HepG2 (cell line): ENCODE measurements around the gene ZMIZ1. TPM values are rescaled to one million over a fixed set of nuclear protein-coding genes. Genes with fewer than 3 reads are reported as not detected.

Experiments used
- ATAC-seq: fragments of 200-7000 bp; cut with Tn5 transposase; 3 replicates; pipeline ENCODE4 v1.9.1; 2020; ENCODE audit warnings: mild to moderate bottlenecking, moderate library complexity
- BruUV-seq: library from RNA; stranded (reverse); fragments of 400-500 nt; replicated peaks from 2 replicates; lab custom pipeline; 2021; lab: Mats Ljungman, UMichigan
- CTCF ChIA-PET: fragments of 300-600 bp; formaldehyde crosslinking; extraction: SDS; loops from one replicate; lab custom pipeline; 2021; ENCODE audit warnings: low total read pairs, inconsistent platforms, low intra/inter-chr PET ratio; lab: Yijun Ruan, JAX
- POLR2A ChIA-PET: fragments of 350-600 bp; sonication (Branson Sonifier 250); formaldehyde crosslinking; loops from one replicate; lab custom pipeline; 2020; ENCODE audit warnings: antibody characterized with exemption, inconsistent platforms; lab: Yijun Ruan, JAX
- DNase-seq: peaks from one replicate; pipeline ENCODE4 v3.0.0-alpha.2; 2015; ENCODE audit warnings: low spot score
- FAIRE-seq: peaks from 3 replicates; lab custom pipeline; 2011; peaks lifted over from hg19 to GRCh38; lab: Jason Lieb, UNC
- H2AFZ ChIP-seq: one replicate; pipeline ENCODE4 v1.6.1; 2011; ENCODE audit warnings: low read length, inconsistent platforms
- H3K27ac ChIP-seq: fragments of 300-600 bp; 3 replicates; pipeline ENCODE4 v1.8.0; 2011; ENCODE audit warnings: mixed run types, mild to moderate bottlenecking, mixed read lengths, low read length, inconsistent platforms; ENCODE audit not compliant: insufficient read depth; ENCODE audit errors: extremely low read length
- H3K27me3 ChIP-seq, 2 experiments: fragments of 200-600 bp in 1 of 2; 2 replicates in 1 of 2; 3 replicates in 1 of 2; pipeline versions ENCODE4 v1.6.0 to v1.8.0; 2011; ENCODE audit warnings: low read length in 2 of 2, mild to moderate bottlenecking in 2 of 2, moderate library complexity in 2 of 2, inconsistent platforms in 1 of 2; ENCODE audit not compliant: insufficient read depth in 2 of 2, control insufficient read depth in 1 of 2
- H3K36me3 ChIP-seq, 2 experiments: fragments of 200-600 bp in 1 of 2; replicated peaks in 1 of 2; 2 replicates in 1 of 2; 3 replicates in 1 of 2; pipeline versions ENCODE4 v1.5.1 to v1.8.0; 2011; ENCODE audit warnings: low read length in 2 of 2, inconsistent platforms in 1 of 2; ENCODE audit not compliant: insufficient read depth in 2 of 2, control insufficient read depth in 1 of 2
- H3K4me1 ChIP-seq: 2 replicates; pipeline ENCODE4 v1.5.1; 2012; ENCODE audit warnings: low read length, inconsistent platforms; ENCODE audit not compliant: insufficient read depth
- H3K4me2 ChIP-seq: 2 replicates; pipeline ENCODE4 v1.6.0; 2011; ENCODE audit warnings: low read depth, low read length, inconsistent platforms
- H3K4me3 ChIP-seq, 3 experiments: fragments of 200-600 bp in 1 of 3; sonication (generic), shearing (Covaris generic) in 1 of 3; replicated peaks in 1 of 3; 2 replicates each; pipeline ENCODE4 v1.5.1; 2011 to 2016; ENCODE audit warnings: low read length in 3 of 3, inconsistent platforms in 2 of 3, low read depth in 2 of 3, mild to moderate bottlenecking in 2 of 3, control low read depth in 1 of 3, mixed read lengths in 1 of 3; ENCODE audit not compliant: insufficient read depth in 1 of 3
- H3K79me2 ChIP-seq: one replicate; pipeline ENCODE4 v1.6.1; 2011; ENCODE audit warnings: low read length, inconsistent platforms; ENCODE audit not compliant: insufficient read depth
- H3K9ac ChIP-seq: 2 replicates; pipeline ENCODE4 v1.6.0; 2011; ENCODE audit warnings: mild to moderate bottlenecking, low read depth, low read length, inconsistent platforms; ENCODE audit not compliant: insufficient read depth
- H3K9me3 ChIP-seq: 2 replicates; pipeline ENCODE4 v1.5.1; 2012; ENCODE audit warnings: mild to moderate bottlenecking, low read length
- H4K20me1 ChIP-seq: 2 replicates; pipeline ENCODE4 v1.6.0; 2011; ENCODE audit warnings: inconsistent platforms, mild to moderate bottlenecking, low read length, moderate library complexity; ENCODE audit not compliant: insufficient read depth
- MEF2D ChIP-seq: sonication (generic); formaldehyde crosslinking; IDR thresholded peaks from 2 replicates; pipeline ENCODE4 v1.5.1; 2020; ENCODE audit warnings: mild to moderate bottlenecking, missing genetic modification reagents
- PAX8 ChIP-seq: sonication (generic); formaldehyde crosslinking; IDR thresholded peaks from 2 replicates; pipeline ENCODE4 v1.8.0; 2022; ENCODE audit warnings: mild to moderate bottlenecking, missing genetic modification reagents, borderline replicate concordance
- POLR2G ChIP-seq: fragments of 200-400 bp; formaldehyde crosslinking; IDR thresholded peaks from 2 replicates; pipeline ENCODE4 v1.6.1; 2018; ENCODE audit warnings: mild to moderate bottlenecking, low read depth, low read length, moderate library complexity
- XRCC5 ChIP-seq: fragments of 200-400 bp; formaldehyde crosslinking; optimal IDR thresholded peaks from 2 replicates; pipeline ENCODE3; 2017; ENCODE audit warnings: mild to moderate bottlenecking, low read length
- ZNF251 ChIP-seq: sonication (generic); formaldehyde crosslinking; IDR thresholded peaks from 2 replicates; pipeline ENCODE4 v1.9.0; 2021; ENCODE audit warnings: mild to moderate bottlenecking, missing genetic modification reagents
- ZNF33B ChIP-seq: sonication (generic); formaldehyde crosslinking; IDR thresholded peaks from 2 replicates; pipeline ENCODE4 v1.5.1; 2020; ENCODE audit warnings: mild to moderate bottlenecking, missing genetic modification reagents
- ZNF460 ChIP-seq: sonication (generic); formaldehyde crosslinking; IDR thresholded peaks from 2 replicates; pipeline ENCODE4 v1.5.1; 2020; ENCODE audit warnings: missing genetic modification reagents, mild to moderate bottlenecking, borderline replicate concordance
- WGBS: methylation state at CpG from one replicate; pipeline ENCODE4 v1.1.6; 2017; ENCODE audit warnings: low lambda C conversion rate; 5-methylcytosine and 5-hydroxymethylcytosine counted together
- in situ Hi-C: cut with HindIII; loops from 2 replicates; pipeline ENCODE4 v1.10.0; 2017; ENCODE audit warnings: low pct_unique_long_range_greater_than_20kb; ENCODE audit not compliant: extremely low pct_ligation_motif_present
- intact Hi-C: fragments of 100-400 bp; cut with micrococcal nuclease; formaldehyde crosslinking; loops from one replicate; pipeline ENCODE4 v1.10.0; 2022; ENCODE audit not compliant: unreplicated experiment
- polyA plus RNA-seq, 8 experiments: library from polyadenylated mRNA; depleted of rRNA in 3 of 8; stranded (reverse) in 7 of 8; unstranded in 1 of 8; fragments of >200 nt; fragmentation: Illumina TruSeq in 4 of 8; extraction: Trizol in 4 of 8; gene quantifications; 2 replicates each; pipeline versions ENCODE4 v1.2.1 to v1.2.3, GENCODE V29; 2011 to 2016; ENCODE audit warnings: low read depth in 4 of 8, missing spikeins in 1 of 8, mixed read lengths in 1 of 8; ENCODE audit not compliant: insufficient read depth in 1 of 8
- total RNA-seq, 5 experiments: library from RNA; depleted of rRNA; stranded (reverse); fragments of >200 nt; fragmentation: Illumina TruSeq; extraction: Trizol; gene quantifications; 2 replicates each; pipeline ENCODE4 v1.2.3, GENCODE V29; 2016; ENCODE audit warnings: low read depth in 1 of 5
- TF ChIP-seq, protein P1 (sequence below): sonication (generic); formaldehyde crosslinking; IDR thresholded peaks from 2 replicates; pipeline ENCODE4 v1.4.0; 2020; ENCODE audit warnings: missing genetic modification reagents, borderline replicate concordance
- TF ChIP-seq, protein P2 (sequence below): sonication (generic); formaldehyde crosslinking; IDR thresholded peaks from 2 replicates; pipeline ENCODE4 v1.9.0; 2022; ENCODE audit warnings: low read depth, missing genetic modification reagents

The ZMIZ1 gene
- total and polyA plus RNA-seq, 2 of the 13 experiments (the other 11 are each of a cell fraction or from before 2014, with no cell fraction given) = 5.3 to 10.2 TPM

DNA sequence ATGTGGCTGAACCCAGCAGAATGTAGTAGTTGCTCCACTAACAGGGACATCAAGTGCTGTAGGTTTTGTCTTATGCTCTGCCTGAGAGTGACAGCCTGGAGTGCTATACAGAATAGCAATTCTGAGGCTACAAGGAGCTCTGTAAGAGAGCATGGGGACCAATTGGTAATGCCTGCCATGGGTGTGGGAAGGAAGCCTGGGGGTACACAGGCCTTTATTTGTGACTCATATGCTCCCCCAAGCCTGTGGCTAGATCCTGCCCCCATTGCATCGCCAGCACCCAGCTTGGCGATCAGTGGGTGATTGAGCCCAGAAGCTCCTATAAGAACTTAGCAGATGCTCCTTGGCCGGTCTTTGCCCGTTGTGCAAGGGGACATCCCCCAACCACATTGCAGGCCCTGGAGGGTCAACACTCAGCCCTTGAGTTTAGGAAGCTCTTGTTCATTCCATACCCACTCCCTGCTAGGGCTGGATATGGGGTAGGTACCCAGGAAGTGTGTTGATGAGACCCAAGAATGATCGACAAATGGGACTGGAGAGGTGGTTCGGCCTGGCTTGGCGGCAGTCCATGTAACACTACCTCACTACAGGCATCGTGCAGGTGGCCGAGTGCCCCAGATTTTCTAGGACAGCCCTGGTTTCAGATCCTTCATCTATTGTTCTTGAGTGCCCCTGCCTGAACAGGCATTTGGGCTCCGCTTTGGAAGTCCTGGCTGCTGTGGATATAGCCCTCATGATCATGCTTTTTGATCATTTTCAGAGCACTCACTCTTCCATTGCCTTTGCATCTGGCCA lies 37.7 kb downstream of the ZMIZ1 start:
- no TSS peak for BruUV-seq
- 90% methylated on average over 7 of the region's 10 CpGs for WGBS
- FAIRE-seq (no peak), DNase-seq (no peak), ATAC-seq (no peak)
- in situ Hi-C loops (no loop called here), intact Hi-C loops (loop anchor here (5.0 kb wide), 2 partner anchors 34 to 91 kb away; no protein-coding TSS in a partner anchor)
- no peak overlapping the region for H3K4me3 ChIP-seq
- no peaks in the 10 kb centered on the region for H3K27me3 ChIP-seq
- peaks cover 88% of the 10 kb centered on the region for H3K4me1 ChIP-seq
- ChIA-PET POLR2A (interaction anchor here (1.0 to 2.6 kb wide), 5 partner anchors 12 to 70 kb away, joined by 4 to 13 read pairs (median 6); no protein-coding TSS in a partner anchor), CTCF (no interaction called here)
- H3K79me2 ChIP-seq = peaks cover 100% of the 10 kb centered on the region
- peak overlapping the region; percentile 69 for H3K27ac ChIP-seq
- H3K9ac ChIP-seq = no peak overlapping the region
- peaks cover 98% of the 10 kb centered on the region for H4K20me1 ChIP-seq
- H3K36me3 ChIP-seq = peaks cover 5 to 10% of the 10 kb centered on the region in 2 experiments; a peak in 3 of 5 replicates
- no peaks in the 10 kb centered on the region for H3K9me3 ChIP-seq
- TF ChIP-seq XRCC5 (no peak), POLR2G (0 out of 2 replicates have a peak, but pooled peaks have one; percentile 24)
- H2AFZ ChIP-seq = no peak overlapping the region
- no peak overlapping the region for H3K4me2 ChIP-seq

DNA sequence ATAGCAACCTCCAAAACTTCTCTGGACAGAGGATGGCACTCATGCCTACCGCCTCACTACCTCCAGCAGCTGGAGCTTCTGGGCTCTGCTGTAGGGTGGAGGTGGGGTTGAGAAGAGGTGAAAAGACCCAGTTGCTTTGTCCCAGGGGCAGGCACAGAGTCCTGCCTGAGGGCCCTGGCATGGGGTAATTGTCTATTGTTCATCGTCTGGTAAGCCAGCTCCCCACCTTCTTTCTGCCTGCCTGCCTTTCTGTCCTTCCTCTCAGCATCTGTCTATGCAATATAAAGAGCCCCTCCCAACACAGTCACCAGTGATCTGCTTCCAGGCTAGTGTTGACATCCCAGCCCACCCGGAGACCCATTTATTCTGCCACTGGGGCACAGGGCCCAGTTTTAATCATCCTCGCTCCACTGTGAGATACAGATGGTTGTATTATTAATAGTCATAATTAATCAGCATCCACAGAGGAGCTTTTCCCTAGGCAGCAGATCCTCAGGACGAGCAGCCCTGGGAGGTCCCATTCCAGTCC lies 39.0 kb downstream of the ZMIZ1 start:
- Histone ChIP-seq H3K36me3 (peaks cover 10 to 18% of the 10 kb centered on the region in 2 experiments; a peak in 4 of 5 replicates), H4K20me1 (peaks cover 98% of the 10 kb centered on the region), H3K4me3 (no peak overlapping the region), H3K79me2 (peaks cover 100% of the 10 kb centered on the region), H2AFZ (no peak overlapping the region), H3K27me3 (no peaks in the 10 kb centered on the region), H3K9me3 (no peaks in the 10 kb centered on the region), H3K4me1 (peaks cover 94% of the 10 kb centered on the region), H3K9ac (no peak overlapping the region), H3K4me2 (no peak overlapping the region), H3K27ac (no peak overlapping the region)
- DNase-seq (no peak), FAIRE-seq (no peak), ATAC-seq (no peak)
- in situ Hi-C loops = no loop called here
- ChIA-PET CTCF (no interaction called here), POLR2A (no interaction called here)
- 90% methylated on average over 4 of the region's 5 CpGs for WGBS
- intact Hi-C loops = loop anchor here (5.0 kb wide), 2 partner anchors 35 to 90 kb away; no protein-coding TSS in a partner anchor
- no TSS peak for BruUV-seq
- TF ChIP-seq, protein P1, sequence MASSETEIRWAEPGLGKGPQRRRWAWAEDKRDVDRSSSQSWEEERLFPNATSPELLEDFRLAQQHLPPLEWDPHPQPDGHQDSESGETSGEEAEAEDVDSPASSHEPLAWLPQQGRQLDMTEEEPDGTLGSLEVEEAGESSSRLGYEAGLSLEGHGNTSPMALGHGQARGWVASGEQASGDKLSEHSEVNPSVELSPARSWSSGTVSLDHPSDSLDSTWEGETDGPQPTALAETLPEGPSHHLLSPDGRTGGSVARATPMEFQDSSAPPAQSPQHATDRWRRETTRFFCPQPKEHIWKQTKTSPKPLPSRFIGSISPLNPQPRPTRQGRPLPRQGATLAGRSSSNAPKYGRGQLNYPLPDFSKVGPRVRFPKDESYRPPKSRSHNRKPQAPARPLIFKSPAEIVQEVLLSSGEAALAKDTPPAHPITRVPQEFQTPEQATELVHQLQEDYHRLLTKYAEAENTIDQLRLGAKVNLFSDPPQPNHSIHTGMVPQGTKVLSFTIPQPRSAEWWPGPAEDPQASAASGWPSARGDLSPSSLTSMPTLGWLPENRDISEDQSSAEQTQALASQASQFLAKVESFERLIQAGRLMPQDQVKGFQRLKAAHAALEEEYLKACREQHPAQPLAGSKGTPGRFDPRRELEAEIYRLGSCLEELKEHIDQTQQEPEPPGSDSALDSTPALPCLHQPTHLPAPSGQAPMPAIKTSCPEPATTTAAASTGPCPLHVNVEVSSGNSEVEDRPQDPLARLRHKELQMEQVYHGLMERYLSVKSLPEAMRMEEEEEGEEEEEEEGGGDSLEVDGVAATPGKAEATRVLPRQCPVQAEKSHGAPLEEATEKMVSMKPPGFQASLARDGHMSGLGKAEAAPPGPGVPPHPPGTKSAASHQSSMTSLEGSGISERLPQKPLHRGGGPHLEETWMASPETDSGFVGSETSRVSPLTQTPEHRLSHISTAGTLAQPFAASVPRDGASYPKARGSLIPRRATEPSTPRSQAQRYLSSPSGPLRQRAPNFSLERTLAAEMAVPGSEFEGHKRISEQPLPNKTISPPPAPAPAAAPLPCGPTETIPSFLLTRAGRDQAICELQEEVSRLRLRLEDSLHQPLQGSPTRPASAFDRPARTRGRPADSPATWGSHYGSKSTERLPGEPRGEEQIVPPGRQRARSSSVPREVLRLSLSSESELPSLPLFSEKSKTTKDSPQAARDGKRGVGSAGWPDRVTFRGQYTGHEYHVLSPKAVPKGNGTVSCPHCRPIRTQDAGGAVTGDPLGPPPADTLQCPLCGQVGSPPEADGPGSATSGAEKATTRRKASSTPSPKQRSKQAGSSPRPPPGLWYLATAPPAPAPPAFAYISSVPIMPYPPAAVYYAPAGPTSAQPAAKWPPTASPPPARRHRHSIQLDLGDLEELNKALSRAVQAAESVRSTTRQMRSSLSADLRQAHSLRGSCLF = no peak
- TF ChIP-seq ZNF460 (no peak), MEF2D (CRISPR knock-in tag) (no peak), PAX8 (CRISPR knock-in tag) (no peak), ZNF33B (CRISPR knock-in tag) (no peak), ZNF251 (CRISPR knock-in tag) (no peak)
- TF ChIP-seq, protein P2, sequence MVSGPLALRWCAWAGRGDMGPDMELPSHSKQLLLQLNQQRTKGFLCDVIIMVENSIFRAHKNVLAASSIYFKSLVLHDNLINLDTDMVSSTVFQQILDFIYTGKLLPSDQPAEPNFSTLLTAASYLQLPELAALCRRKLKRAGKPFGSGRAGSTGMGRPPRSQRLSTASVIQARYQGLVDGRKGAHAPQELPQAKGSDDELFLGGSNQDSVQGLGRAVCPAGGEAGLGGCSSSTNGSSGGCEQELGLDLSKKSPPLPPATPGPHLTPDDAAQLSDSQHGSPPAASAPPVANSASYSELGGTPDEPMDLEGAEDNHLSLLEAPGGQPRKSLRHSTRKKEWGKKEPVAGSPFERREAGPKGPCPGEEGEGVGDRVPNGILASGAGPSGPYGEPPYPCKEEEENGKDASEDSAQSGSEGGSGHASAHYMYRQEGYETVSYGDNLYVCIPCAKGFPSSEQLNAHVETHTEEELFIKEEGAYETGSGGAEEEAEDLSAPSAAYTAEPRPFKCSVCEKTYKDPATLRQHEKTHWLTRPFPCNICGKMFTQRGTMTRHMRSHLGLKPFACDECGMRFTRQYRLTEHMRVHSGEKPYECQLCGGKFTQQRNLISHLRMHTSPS (CRISPR knock-in tag) = no peak
